NCI-H226 (cell line): ENCODE results near the gene FCHO2.

Experiments used
- DNase-seq: peaks from one replicate; pipeline ENCODE4 v3.0.0-alpha.2; 2015

FCHO2 gene

GRCh38 chr5:73137563-73138530 lies 182.0 kb downstream of the FCHO2 start:
- DNase-seq: no peak

DNA sequence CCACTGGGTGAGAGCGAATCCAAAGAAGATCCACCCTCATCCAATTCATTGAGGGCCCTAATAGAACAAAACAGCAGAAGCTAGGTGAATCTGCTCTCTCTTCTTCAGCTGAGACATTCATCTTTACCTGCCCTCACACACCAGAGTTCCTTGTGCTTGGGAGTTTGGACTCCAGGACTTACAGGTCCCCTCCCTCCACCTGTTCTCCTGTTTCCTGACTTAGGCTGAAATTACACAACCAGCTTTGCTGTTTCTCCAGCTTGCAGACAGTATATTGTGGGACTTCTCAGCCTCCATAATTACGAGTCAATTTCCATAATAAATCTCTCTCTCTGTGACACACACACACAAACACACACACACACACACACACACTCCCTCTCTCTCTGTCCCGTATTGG lies 183.6 kb downstream of the FCHO2 start:
- DNase-seq: no peak
